ENCODE results near the gene UNC93B1. TPM values are rescaled to one million over a fixed set of nuclear protein-coding genes. Genes with fewer than 3 reads are reported as not detected.
"Not testable (repeated sequence)": the region's sequence is repeated elsewhere in the genome, so short reads cannot be mapped to it uniquely, and the experiment has no call there.

The UNC93B1 gene
- polyA plus RNA-seq, 1 experiment: 11.3 TPM

- peak; percentile 53 for TF ChIP-seq CTCF (IDR thresholded peaks at IDR 0.05; ENCODE audit: low read depth, low read length)
- H3K27ac ChIP-seq (ENCODE audit: low read depth, low read length); POLR2A ChIA-PET; DNase-seq (ENCODE audit: low read depth, low spot score); H3K27me3 ChIP-seq (ENCODE audit: control insufficient read depth, insufficient read depth, low read length); H3K9me3 ChIP-seq (ENCODE audit: control insufficient read depth, insufficient read depth, low read length): not testable (repeated sequence)
- peak overlapping the region; percentile 51 for H3K4me3 ChIP-seq (ENCODE audit: low read depth, low read length)
- CTCF ChIA-PET: interaction anchor here (0.6 to 1.1 kb wide), 8 partner anchors 8 to 327 kb away, joined by 3 to 6 read pairs (median 4); no protein-coding TSS in a partner anchor
These were observed 48.4 kb downstream of the UNC93B1 start for GRCh38 chr11:67955461-67956007.

- H3K27ac ChIP-seq (ENCODE audit: low read depth, low read length); H3K27me3 ChIP-seq (ENCODE audit: control insufficient read depth, insufficient read depth, low read length); H3K4me3 ChIP-seq (ENCODE audit: low read depth, low read length); DNase-seq (ENCODE audit: low read depth, low spot score); H3K9me3 ChIP-seq (ENCODE audit: control insufficient read depth, insufficient read depth, low read length); POLR2A ChIA-PET: not testable (repeated sequence)
- CTCF ChIA-PET: interaction anchor here (1.1 kb wide), 3 partner anchors 10 to 327 kb away, joined by 3 to 4 read pairs (median 4); no protein-coding TSS in a partner anchor
These were observed 48.9 kb downstream of the UNC93B1 start for GRCh38 chr11:67954971-67955370.

- POLR2A ChIA-PET; H3K9me3 ChIP-seq (ENCODE audit: control insufficient read depth, insufficient read depth, low read length); H3K27me3 ChIP-seq (ENCODE audit: control insufficient read depth, insufficient read depth, low read length); H3K27ac ChIP-seq (ENCODE audit: low read depth, low read length); DNase-seq (ENCODE audit: low read depth, low spot score); CTCF ChIA-PET; H3K4me3 ChIP-seq (ENCODE audit: low read depth, low read length): not testable (repeated sequence)
These were observed 49.6 kb downstream of the UNC93B1 start for GRCh38 chr11:67954251-67954650.

GRCh38 chr11:67950705-67951104 lies 53.2 kb downstream of the UNC93B1 start:
- DNase-seq (ENCODE audit: low read depth, low spot score); H3K9me3 ChIP-seq (ENCODE audit: control insufficient read depth, insufficient read depth, low read length); H3K27ac ChIP-seq (ENCODE audit: low read depth, low read length): not testable (repeated sequence)

GRCh38 chr11:67947785-67948184 lies 56.1 kb downstream of the UNC93B1 start:
- POLR2A ChIA-PET; H3K4me3 ChIP-seq (ENCODE audit: low read depth, low read length); H3K27me3 ChIP-seq (ENCODE audit: control insufficient read depth, insufficient read depth, low read length); DNase-seq (ENCODE audit: low read depth, low spot score); CTCF ChIA-PET; H3K9me3 ChIP-seq (ENCODE audit: control insufficient read depth, insufficient read depth, low read length); H3K27ac ChIP-seq (ENCODE audit: low read depth, low read length): not testable (repeated sequence)

More at GRCh38 chr11:67950705-67951104, 53.2 kb downstream of the UNC93B1 start:
- peaks cover 11% of the 10 kb centered on the region for H3K27me3 ChIP-seq (ENCODE audit: control insufficient read depth, insufficient read depth, low read length)
- H3K4me3 ChIP-seq (ENCODE audit: low read depth, low read length); CTCF ChIA-PET; POLR2A ChIA-PET: not testable (repeated sequence)

GRCh38 chr11:67946403-67946802 lies 57.5 kb downstream of the UNC93B1 start:
- CTCF ChIA-PET: interaction anchor here (1.5 kb wide), 1 partner anchor 10 kb away, joined by 6 read pairs; no protein-coding TSS in a partner anchor

GRCh38 chr11:67943406-67943805 lies 60.5 kb downstream of the UNC93B1 start:
- POLR2A ChIA-PET; DNase-seq (ENCODE audit: low read depth, low spot score); H3K27me3 ChIP-seq (ENCODE audit: control insufficient read depth, insufficient read depth, low read length); H3K27ac ChIP-seq (ENCODE audit: low read depth, low read length); H3K4me3 ChIP-seq (ENCODE audit: low read depth, low read length); H3K9me3 ChIP-seq (ENCODE audit: control insufficient read depth, insufficient read depth, low read length): not testable (repeated sequence)
- CTCF ChIA-PET: interaction anchor here (0.6 kb wide), 1 partner anchor 359 kb away, joined by 3 read pairs; no protein-coding TSS in a partner anchor

More at GRCh38 chr11:67946403-67946802, 57.5 kb downstream of the UNC93B1 start:
- H3K4me3 ChIP-seq (ENCODE audit: low read depth, low read length); DNase-seq (ENCODE audit: low read depth, low spot score); H3K27me3 ChIP-seq (ENCODE audit: control insufficient read depth, insufficient read depth, low read length); H3K9me3 ChIP-seq (ENCODE audit: control insufficient read depth, insufficient read depth, low read length); POLR2A ChIA-PET; H3K27ac ChIP-seq (ENCODE audit: low read depth, low read length): not testable (repeated sequence)

Small RNA genes lying within 50 kb of the gene (small RNA-seq; reads per million reads assigned to genes)
- not detected for gene MIR6753 (ENCODE audit: insufficient read length, low read depth)

Other genes starting within 250 kb of the UNC93B1 start
- 24.0 and 32.7 TPM in 2 replicates for gene ALDH3B1, start 6.2 kb upstream of the UNC93B1 start, polyA plus RNA-seq (2011; rRNA removed)
- gene NDUFS8, start 26.6 kb upstream of the UNC93B1 start, polyA plus RNA-seq (2011; rRNA removed): 42.5 and 65.3 TPM in 2 replicates
- 26.5 and 39.0 TPM in 2 replicates for gene TCIRG1, start 34.9 kb upstream of the UNC93B1 start, polyA plus RNA-seq (2011; rRNA removed)
- 11.3 and 12.5 TPM in 2 replicates for gene CHKA, start 117.3 kb upstream of the UNC93B1 start, polyA plus RNA-seq (2011; rRNA removed)
- 14.7 and 17.2 TPM in 2 replicates for gene KMT5B, start 209.2 kb upstream of the UNC93B1 start, polyA plus RNA-seq (2011; rRNA removed)

Data from AG04450 (cell line).